ENCODE measurements around the gene SLC35G1. TPM values are rescaled to one million over a fixed set of nuclear protein-coding genes. Genes with fewer than 3 reads are reported as not detected.
A peak's percentile ranks its signal among the peaks of the same experiment; 100 is the strongest.

The SLC35G1 gene
- 60.2 TPM for polyA plus RNA-seq
- long read RNA-seq, donor 1, partial matches to known transcripts, result 0 of 5 reads
- long read RNA-seq, donor 1, other reads (novel, unspliced or antisense), result 0 of 5 reads
- long read RNA-seq, donor 2, transcript SLC35G1-202 (3 exons, 2,402 nt), result major isoform, 5 of 9 reads
- long read RNA-seq, donor 2, partial matches to known transcripts, result 0 of 9 reads
- long read RNA-seq, donor 2, other reads (novel, unspliced or antisense), result 0 of 9 reads
- long read RNA-seq, donor 3, result 0 reads
- long read RNA-seq, donor 4, partial matches to known transcripts, result 0 of 1 reads
- long read RNA-seq, donor 4, other reads (novel, unspliced or antisense), result 0 of 1 reads
- long read RNA-seq, donor 5, partial matches to known transcripts, result 0 of 2 reads
- long read RNA-seq, donor 5, other reads (novel, unspliced or antisense), result 0 of 2 reads
- long read RNA-seq, donor 6, partial matches to known transcripts, result 0 of 3 reads
- long read RNA-seq, donor 6, other reads (novel, unspliced or antisense), result 0 of 3 reads
- long read RNA-seq, donor 7, partial matches to known transcripts, result 0 of 2 reads
- long read RNA-seq, donor 7, other reads (novel, unspliced or antisense), result 0 of 2 reads
- long read RNA-seq, donor 8, partial matches to known transcripts, result 0 of 4 reads
- long read RNA-seq, donor 8, other reads (novel, unspliced or antisense), result 0 of 4 reads
- long read RNA-seq, donor 9, partial matches to known transcripts, result 0 of 6 reads
- long read RNA-seq, donor 9, other reads (novel, unspliced or antisense), result 0 of 6 reads
- long read RNA-seq, donor 10, transcript SLC35G1-202 (3 exons, 2,402 nt), result major isoform, 9 of 26 reads
- long read RNA-seq, donor 10, partial matches to known transcripts, result 16 of 26 reads
- long read RNA-seq, donor 10, other reads (novel, unspliced or antisense), result 0 of 26 reads
- long read RNA-seq, donor 11, partial matches to known transcripts, result 10 of 16 reads
- long read RNA-seq, donor 11, other reads (novel, unspliced or antisense), result 0 of 16 reads

- WGBS (ENCODE audit: insufficient coverage, low lambda C conversion rate), result no CpG with 5 or more reads among the region's 82 CpGs
- peak within 1 kb of the TSS; percentile 41 for H3K27ac ChIP-seq (ENCODE audit: low read length)
- peak within 1 kb of the TSS; percentile 62 for H3K4me3 ChIP-seq (ENCODE audit: low read length)
- DNase-seq, result peak; percentile 78 to 85
- H3K4me1 ChIP-seq (ENCODE audit: control insufficient read depth, insufficient read depth, low read length), result peaks cover 29% of the 10 kb centered on the region
- peaks cover 2% of the 10 kb centered on the region for H3K36me3 ChIP-seq (ENCODE audit: control insufficient read depth, insufficient read depth, low read length)
- no peaks in the 10 kb centered on the region for H3K9me3 ChIP-seq (ENCODE audit: control insufficient read depth, low read depth, low read length)
- H3K27me3 ChIP-seq (ENCODE audit: control insufficient read depth, insufficient read depth, low read length), result no peaks in the 10 kb centered on the region
Observed at GRCh38 chr10:93893646-93894515, at the start of gene SLC35G1. Gene SLC35G1, plus strand, starts transcription at chr10:93893978. Its CDS starts 56 bp downstream, at chr10:93894034.

- Histone ChIP-seq H3K4me3 (ENCODE audit: low read length) (no peak overlapping the region), H3K36me3 (ENCODE audit: control insufficient read depth, insufficient read depth, low read length) (no peaks in the 10 kb centered on the region), H3K4me1 (ENCODE audit: control insufficient read depth, insufficient read depth, low read length) (no peaks in the 10 kb centered on the region), H3K27me3 (ENCODE audit: control insufficient read depth, insufficient read depth, low read length) (no peaks in the 10 kb centered on the region), H3K9me3 (ENCODE audit: control insufficient read depth, low read depth, low read length) (peaks cover 6% of the 10 kb centered on the region), H3K27ac (ENCODE audit: low read length) (no peak overlapping the region)
- WGBS (ENCODE audit: insufficient coverage, low lambda C conversion rate), result no CpG with 5 or more reads among the region's 30 CpGs
- no peak for DNase-seq
Observed at GRCh38 chr10:93844979-93845626, 48.7 kb upstream of the SLC35G1 start.

- DNase-seq, result no peak
- peaks cover 13% of the 10 kb centered on the region for H3K9me3 ChIP-seq (ENCODE audit: control insufficient read depth, low read depth, low read length)
- peaks cover 5% of the 10 kb centered on the region for H3K4me1 ChIP-seq (ENCODE audit: control insufficient read depth, insufficient read depth, low read length)
- H3K27me3 ChIP-seq (ENCODE audit: control insufficient read depth, insufficient read depth, low read length), result no peaks in the 10 kb centered on the region
- WGBS (ENCODE audit: insufficient coverage, low lambda C conversion rate), result 57% methylated on average over 3 of the region's 4 CpGs
- H3K4me3 ChIP-seq (ENCODE audit: low read length), result no peak overlapping the region
- no peaks in the 10 kb centered on the region for H3K36me3 ChIP-seq (ENCODE audit: control insufficient read depth, insufficient read depth, low read length)
- no peak overlapping the region for H3K27ac ChIP-seq (ENCODE audit: low read length)
Observed at GRCh38 chr10:93849593-93849992, 44.2 kb upstream of the SLC35G1 start.

- Histone ChIP-seq H3K9me3 (ENCODE audit: control insufficient read depth, low read depth, low read length) (peaks cover 8% of the 10 kb centered on the region), H3K36me3 (ENCODE audit: control insufficient read depth, insufficient read depth, low read length) (no peaks in the 10 kb centered on the region), H3K4me1 (ENCODE audit: control insufficient read depth, insufficient read depth, low read length) (peaks cover 9% of the 10 kb centered on the region), H3K27ac (ENCODE audit: low read length) (no peak overlapping the region), H3K27me3 (ENCODE audit: control insufficient read depth, insufficient read depth, low read length) (no peaks in the 10 kb centered on the region), H3K4me3 (ENCODE audit: low read length) (no peak overlapping the region)
- no peak for DNase-seq
- 90% methylated on average over 2 of the region's 10 CpGs for WGBS (ENCODE audit: insufficient coverage, low lambda C conversion rate)
Observed at GRCh38 chr10:93850031-93851015, 43.5 kb upstream of the SLC35G1 start.

GRCh38 chr10:93851169-93851568, 42.6 kb upstream of the SLC35G1 start:
- Histone ChIP-seq H3K4me3 (ENCODE audit: low read length) (no peak overlapping the region), H3K36me3 (ENCODE audit: control insufficient read depth, insufficient read depth, low read length) (no peaks in the 10 kb centered on the region), H3K4me1 (ENCODE audit: control insufficient read depth, insufficient read depth, low read length) (peaks cover 17% of the 10 kb centered on the region), H3K9me3 (ENCODE audit: control insufficient read depth, low read depth, low read length) (peaks cover 7% of the 10 kb centered on the region), H3K27me3 (ENCODE audit: control insufficient read depth, insufficient read depth, low read length) (no peaks in the 10 kb centered on the region), H3K27ac (ENCODE audit: low read length) (no peak overlapping the region)
- no peak for DNase-seq
- no CpG with 5 or more reads among the region's 3 CpGs for WGBS (ENCODE audit: insufficient coverage, low lambda C conversion rate)

GRCh38 chr10:93852476-93853095, 41.2 kb upstream of the SLC35G1 start:
- Histone ChIP-seq H3K9me3 (ENCODE audit: control insufficient read depth, low read depth, low read length) (peaks cover 7% of the 10 kb centered on the region), H3K4me1 (ENCODE audit: control insufficient read depth, insufficient read depth, low read length) (peaks cover 29% of the 10 kb centered on the region), H3K36me3 (ENCODE audit: control insufficient read depth, insufficient read depth, low read length) (no peaks in the 10 kb centered on the region), H3K27me3 (ENCODE audit: control insufficient read depth, insufficient read depth, low read length) (no peaks in the 10 kb centered on the region), H3K4me3 (ENCODE audit: low read length) (no peak overlapping the region), H3K27ac (ENCODE audit: low read length) (no peak overlapping the region)
- WGBS (ENCODE audit: insufficient coverage, low lambda C conversion rate), result 100% methylated on average over 1 of the region's 4 CpGs
- DNase-seq, result no peak

- Histone ChIP-seq H3K4me1 (ENCODE audit: control insufficient read depth, insufficient read depth, low read length) (peaks cover 37% of the 10 kb centered on the region), H3K4me3 (ENCODE audit: low read length) (no peak overlapping the region), H3K27ac (ENCODE audit: low read length) (peak overlapping the region; percentile 52), H3K36me3 (ENCODE audit: control insufficient read depth, insufficient read depth, low read length) (no peaks in the 10 kb centered on the region), H3K9me3 (ENCODE audit: control insufficient read depth, low read depth, low read length) (peaks cover 7% of the 10 kb centered on the region), H3K27me3 (ENCODE audit: control insufficient read depth, insufficient read depth, low read length) (no peaks in the 10 kb centered on the region)
- WGBS (ENCODE audit: insufficient coverage, low lambda C conversion rate), result 0% methylated on average over 1 of the region's 3 CpGs
- DNase-seq, result peak; percentile 48 to 83
Observed at GRCh38 chr10:93854975-93855374, 38.8 kb upstream of the SLC35G1 start.

- Histone ChIP-seq H3K4me3 (ENCODE audit: low read length) (no peak overlapping the region), H3K27ac (ENCODE audit: low read length) (peak overlapping the region; percentile 52), H3K27me3 (ENCODE audit: control insufficient read depth, insufficient read depth, low read length) (no peaks in the 10 kb centered on the region), H3K36me3 (ENCODE audit: control insufficient read depth, insufficient read depth, low read length) (no peaks in the 10 kb centered on the region), H3K9me3 (ENCODE audit: control insufficient read depth, low read depth, low read length) (peaks cover 7% of the 10 kb centered on the region), H3K4me1 (ENCODE audit: control insufficient read depth, insufficient read depth, low read length) (peaks cover 37% of the 10 kb centered on the region)
- peak; percentile 87 to 95 for DNase-seq
- WGBS (ENCODE audit: insufficient coverage, low lambda C conversion rate), result 17% methylated on average over 1 of the region's 10 CpGs
Observed at GRCh38 chr10:93856349-93857145, 37.2 kb upstream of the SLC35G1 start.
